LNCAP (cell line): ENCODE measurements around the gene FGD4.

Experiments
- CTCF ChIP-seq: fragments of 450-650 bp; IDR thresholded peaks from 2 replicates; pipeline ENCODE4 v1.5.1; 2017; ENCODE audit warnings: mild to moderate bottlenecking

Gene FGD4

DNA sequence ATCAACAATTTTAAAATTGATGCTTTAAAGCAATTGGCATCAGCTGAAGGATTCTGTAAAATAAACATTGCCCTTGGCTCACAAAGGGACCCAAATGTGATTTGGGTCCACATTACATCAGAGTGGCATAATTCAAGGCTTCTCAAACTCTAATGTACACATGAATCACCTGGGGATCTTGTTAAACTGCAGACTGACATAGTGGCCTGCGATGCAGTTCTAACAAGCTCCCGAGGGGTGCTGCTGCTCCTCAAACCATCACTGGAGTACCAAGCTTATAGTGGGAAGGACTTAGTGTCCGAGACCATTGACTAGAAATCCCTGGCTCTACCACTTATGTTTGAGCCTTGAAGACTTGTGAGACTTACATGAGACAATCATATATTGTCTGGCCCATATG, 247.9 kb downstream of the FGD4 start:
- no peak for TF ChIP-seq CTCF

DNA sequence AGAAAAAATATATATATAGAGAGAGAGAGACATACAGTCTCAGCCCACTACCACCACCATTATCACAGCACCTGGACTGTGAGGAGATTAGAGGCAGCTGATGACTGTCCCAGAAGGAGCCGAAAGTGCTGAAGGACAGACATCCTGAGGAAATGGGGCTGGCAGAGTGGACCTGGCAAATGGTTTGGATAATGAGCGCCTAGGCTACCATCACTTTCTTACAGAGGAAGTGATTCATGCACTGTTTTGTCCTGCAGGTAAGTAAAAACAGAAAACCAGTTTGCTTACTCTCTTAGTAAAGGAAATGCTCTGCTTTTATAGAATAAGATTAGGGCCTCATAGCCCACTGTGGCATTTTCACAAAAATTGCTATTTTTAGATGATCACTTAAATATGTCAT, 251.2 kb downstream of the FGD4 start:
- no peak for TF ChIP-seq CTCF

- TF ChIP-seq CTCF: no peak
Measured at GRCh38 chr12:32651151-32651955, 252.0 kb downstream of the FGD4 start.

DNA sequence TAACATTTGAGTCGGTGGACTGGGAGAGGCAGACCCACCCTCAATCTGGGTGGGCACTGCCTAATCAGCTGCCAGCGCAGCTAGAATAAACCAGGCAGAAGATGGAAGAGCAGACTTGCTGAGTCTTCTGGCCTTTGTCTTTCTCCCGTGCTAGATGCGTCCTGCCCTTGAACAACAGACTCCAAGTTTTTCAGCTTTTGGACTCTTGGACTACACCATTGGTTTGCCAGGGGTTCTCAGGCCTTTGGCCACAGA, 252.5 kb downstream of the FGD4 start:
- no peak for TF ChIP-seq CTCF

DNA sequence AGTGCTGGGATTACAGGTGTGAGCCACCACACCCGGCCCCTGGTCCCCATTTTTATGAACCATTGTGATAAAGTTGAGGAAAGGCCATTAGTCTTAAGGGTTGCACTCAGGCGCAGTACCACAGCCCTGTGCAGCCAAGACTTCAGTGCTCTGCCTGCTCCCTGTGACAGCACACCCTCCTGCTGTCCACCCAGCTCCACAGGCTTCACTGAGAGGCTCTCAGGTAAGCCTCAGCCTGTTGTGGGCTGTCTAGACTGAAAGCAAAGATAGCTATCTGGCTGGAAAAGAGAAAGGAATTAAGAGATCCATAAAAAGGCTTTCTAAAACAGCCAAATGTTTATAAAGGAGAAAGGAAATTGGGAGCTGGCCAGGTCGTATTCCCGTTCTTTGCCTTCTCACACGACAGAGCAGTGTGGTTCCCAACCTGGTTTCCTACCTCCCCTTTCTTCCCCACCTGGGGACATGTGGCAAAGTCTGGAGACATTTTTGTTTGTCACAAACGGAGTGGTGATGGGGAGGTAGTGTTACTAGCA, 260.6 kb downstream of the FGD4 start:
- no peak for TF ChIP-seq CTCF

GRCh38 chr12:32661706-32662105, 262.3 kb downstream of the FGD4 start:
- TF ChIP-seq CTCF: no peak

DNA sequence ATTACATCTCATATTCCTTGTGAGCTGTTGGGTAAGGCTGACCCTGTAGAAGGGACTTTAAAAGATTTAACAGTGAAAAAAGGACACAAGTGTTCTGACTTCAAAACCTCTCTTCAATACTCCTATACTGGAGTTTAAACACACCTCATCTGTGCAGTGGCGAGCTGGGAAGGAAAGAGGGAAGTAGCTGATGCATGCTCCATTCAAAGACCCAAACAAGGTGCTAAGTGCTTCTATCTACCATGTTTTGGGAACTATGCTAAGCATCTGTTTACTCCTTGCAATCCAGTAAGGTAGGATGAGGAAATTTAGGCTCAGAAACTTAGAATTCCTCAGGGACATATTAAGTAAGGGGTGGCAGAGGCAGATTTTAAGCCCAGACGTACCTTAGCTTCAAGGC, 263.3 kb downstream of the FGD4 start:
- no peak for TF ChIP-seq CTCF

DNA sequence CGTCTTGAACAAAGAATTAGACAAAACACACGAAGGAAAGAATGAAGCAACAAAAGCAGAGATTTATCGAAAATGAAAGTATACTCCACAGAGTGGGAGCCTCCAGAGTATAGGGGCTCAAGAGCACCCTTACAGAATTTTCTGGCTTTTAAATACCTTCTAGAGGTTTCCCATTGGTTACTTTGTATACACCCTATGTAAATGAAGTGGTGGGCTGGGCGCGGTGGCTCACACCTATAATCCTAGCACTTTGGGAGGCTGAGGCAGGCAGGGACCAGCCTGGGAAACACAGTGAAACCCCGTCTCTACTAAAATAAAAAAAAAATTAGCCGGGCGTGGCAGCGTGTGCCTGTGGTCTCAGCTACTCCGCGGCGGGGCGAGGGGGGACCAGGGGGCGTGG, 266.7 kb downstream of the FGD4 start:
- TF ChIP-seq CTCF: no peak
